ENCODE results near the gene THOC3.
"Not testable (repeated sequence)": the region's sequence is repeated elsewhere in the genome, so short reads cannot be mapped to it uniquely, and the experiment has no call there.

The THOC3 gene

DNA sequence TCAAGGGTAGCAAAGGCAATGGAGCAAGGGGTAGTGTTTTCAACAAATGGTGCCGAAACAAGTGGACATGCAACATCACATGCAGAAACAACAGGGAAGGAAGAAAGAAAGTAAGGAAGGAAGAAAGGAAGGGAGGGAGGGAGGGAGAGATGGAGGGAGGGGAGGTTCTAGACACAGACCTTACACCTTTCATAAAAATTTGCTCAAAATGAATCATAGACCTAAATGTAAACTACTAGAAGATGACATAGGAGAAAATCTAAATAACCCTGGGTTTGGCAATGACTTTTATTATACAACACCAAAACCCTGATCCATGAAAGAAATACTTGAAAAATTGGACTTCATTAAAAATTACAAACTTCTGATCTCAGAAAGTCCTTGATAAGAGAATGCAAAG is 39.4 kb downstream of the THOC3 start:
- DNase-seq = not testable (repeated sequence)

DNA sequence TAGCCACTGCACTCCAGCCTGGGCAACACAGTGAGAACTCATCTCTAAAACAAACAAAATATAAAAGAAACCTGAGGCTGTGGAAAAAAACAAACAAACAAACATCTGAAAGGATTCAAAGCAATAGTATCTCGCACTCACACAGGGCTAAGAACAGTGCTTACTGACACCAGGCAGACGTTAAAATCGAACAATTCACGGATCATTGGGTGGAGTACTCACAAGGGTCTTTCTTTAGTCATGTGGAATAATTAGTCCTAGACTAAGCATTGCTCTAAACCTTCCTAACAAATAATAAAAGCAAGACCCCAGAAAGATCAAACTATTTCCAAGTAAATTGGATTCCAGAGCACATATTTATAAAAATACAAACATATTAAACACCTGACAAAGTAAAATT is 43.0 kb downstream of the THOC3 start:
- DNase-seq = not testable (repeated sequence)

GRCh38 chr5:175922192-175922885 is 45.8 kb downstream of the THOC3 start:
- DNase-seq = no peak

DNA sequence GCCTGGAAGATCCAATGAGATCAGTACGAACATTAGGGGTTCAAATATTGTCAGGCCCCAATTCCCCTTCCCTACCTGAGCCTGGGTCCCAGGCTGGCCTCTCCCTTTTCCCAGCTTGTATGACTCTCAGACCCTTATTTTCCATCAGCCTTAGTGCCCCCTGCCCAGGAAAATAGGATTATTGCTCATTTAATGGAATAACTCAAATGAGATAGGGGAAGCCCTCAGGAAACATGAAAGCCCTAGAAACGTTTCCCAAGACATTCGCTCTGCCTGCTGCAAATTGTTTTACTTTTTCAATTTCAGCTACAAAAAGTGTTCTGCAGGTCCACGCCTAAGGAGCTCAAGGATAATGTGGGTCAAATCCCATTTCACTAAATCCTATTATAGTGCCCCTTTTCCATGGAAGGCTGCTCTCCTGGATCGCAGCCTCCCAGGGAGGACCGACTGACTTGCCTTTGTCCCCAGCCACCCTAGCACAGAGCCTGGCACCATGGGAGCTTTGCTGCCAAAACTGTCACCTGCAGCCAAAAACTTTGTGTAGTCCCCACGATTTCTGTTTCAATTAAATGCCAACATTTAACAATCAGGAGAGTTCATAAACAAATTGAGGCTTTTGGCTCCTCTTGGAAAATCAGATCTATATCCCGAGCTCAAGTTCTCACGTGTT is 46.9 kb downstream of the THOC3 start:
- no peak for DNase-seq

GRCh38 chr5:175920231-175920811 is 47.8 kb downstream of the THOC3 start:
- DNase-seq = no peak

GRCh38 chr5:175915066-175916037 is 52.8 kb downstream of the THOC3 start:
- DNase-seq = peak; percentile 33

GRCh38 chr5:175913835-175914672 is 54.1 kb downstream of the THOC3 start:
- not testable (repeated sequence) for DNase-seq

DNA sequence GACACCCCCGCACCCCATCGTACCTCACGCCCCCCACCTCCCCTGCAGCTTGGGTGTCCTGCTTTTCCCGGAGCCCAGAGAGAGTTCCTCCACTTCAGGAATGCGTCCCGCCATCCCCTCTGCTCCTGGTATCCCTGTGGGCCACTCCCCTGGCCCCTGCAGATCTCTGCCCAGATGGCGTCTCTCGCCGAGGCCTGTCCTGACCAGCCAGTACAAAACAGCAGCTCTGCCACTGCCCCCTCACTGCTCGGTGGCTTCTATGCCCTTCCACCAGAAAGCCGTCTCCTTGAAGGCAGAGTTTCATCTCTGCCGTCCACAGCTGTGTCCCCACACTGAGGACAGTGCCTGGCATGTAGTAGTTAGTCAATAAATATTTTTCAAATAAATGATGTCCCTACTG is 58.0 kb downstream of the THOC3 start:
- not testable (repeated sequence) for DNase-seq
